Type B pancreatic cell (in vitro differentiated cells): ENCODE data around the gene AHRR. TPM values are rescaled to one million over a fixed set of nuclear protein-coding genes. Genes with fewer than 3 reads are reported as not detected.

Experiments
- DNase-seq: peaks from one replicate; pipeline ENCODE4 v3.0.0; 2021; ENCODE audit warnings: mixed read lengths; ENCODE audit not compliant: unreplicated experiment; ENCODE audit errors: extremely low spot score
- H3K27ac Mint-ChIP-seq: 2 replicates; pipeline ENCODE4 v1.8.0; 2021; ENCODE audit warnings: mild to moderate bottlenecking, mixed read lengths
- H3K27me3 Mint-ChIP-seq: 2 replicates; pipeline ENCODE4 v1.8.0; 2021; ENCODE audit warnings: mixed read lengths
- H3K36me3 Mint-ChIP-seq: 2 replicates; pipeline ENCODE4 v1.8.0; 2021; ENCODE audit warnings: mixed read lengths
- H3K4me1 Mint-ChIP-seq: one replicate; pipeline ENCODE4 v1.8.0; 2021; ENCODE audit warnings: mixed read lengths; ENCODE audit not compliant: unreplicated experiment
- H3K4me3 Mint-ChIP-seq: 2 replicates; pipeline ENCODE4 v1.8.0; 2021; ENCODE audit warnings: mild to moderate bottlenecking, mixed read lengths
- H3K9me3 Mint-ChIP-seq: 2 replicates; pipeline ENCODE4 v1.8.0; 2021; ENCODE audit warnings: mixed read lengths
- total RNA-seq: library from RNA; stranded (reverse); gene quantifications from 2 replicates; pipeline ENCODE4 v1.2.1, GENCODE V29; 2021; ENCODE audit warnings: low replicate concordance
- TF ChIP-seq, protein P1 (sequence below): fragments of 200-600 bp; sonication (generic); conservative IDR thresholded peaks from 2 replicates; pipeline ENCODE4 v1.5.0; 2021; ENCODE audit warnings: antibody characterized with exemption, mild to moderate bottlenecking

Gene AHRR
- total RNA-seq, 1 donor from 2014 or later, result 13.4 TPM

GRCh38 chr5:440401-441201, 119.1 kb downstream of the AHRR start:
- no peak for DNase-seq

DNA sequence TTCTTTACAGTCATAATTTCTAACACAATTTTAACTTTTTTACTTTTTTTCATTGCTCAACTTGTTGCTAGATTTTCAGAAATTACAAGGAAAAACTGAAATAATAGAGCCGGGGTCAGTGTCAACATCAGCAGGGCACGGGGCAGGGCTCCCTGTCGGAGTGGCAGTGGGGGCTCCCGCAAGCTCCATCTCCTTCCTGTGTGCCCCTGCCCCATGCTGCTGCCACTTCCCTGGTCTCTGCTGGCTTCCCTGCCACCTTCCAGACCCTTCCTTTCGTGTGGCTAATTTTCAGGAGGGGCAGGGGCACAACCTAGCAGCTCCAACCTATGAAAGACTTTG, 120.5 kb downstream of the AHRR start:
- TF ChIP-seq, protein P1, sequence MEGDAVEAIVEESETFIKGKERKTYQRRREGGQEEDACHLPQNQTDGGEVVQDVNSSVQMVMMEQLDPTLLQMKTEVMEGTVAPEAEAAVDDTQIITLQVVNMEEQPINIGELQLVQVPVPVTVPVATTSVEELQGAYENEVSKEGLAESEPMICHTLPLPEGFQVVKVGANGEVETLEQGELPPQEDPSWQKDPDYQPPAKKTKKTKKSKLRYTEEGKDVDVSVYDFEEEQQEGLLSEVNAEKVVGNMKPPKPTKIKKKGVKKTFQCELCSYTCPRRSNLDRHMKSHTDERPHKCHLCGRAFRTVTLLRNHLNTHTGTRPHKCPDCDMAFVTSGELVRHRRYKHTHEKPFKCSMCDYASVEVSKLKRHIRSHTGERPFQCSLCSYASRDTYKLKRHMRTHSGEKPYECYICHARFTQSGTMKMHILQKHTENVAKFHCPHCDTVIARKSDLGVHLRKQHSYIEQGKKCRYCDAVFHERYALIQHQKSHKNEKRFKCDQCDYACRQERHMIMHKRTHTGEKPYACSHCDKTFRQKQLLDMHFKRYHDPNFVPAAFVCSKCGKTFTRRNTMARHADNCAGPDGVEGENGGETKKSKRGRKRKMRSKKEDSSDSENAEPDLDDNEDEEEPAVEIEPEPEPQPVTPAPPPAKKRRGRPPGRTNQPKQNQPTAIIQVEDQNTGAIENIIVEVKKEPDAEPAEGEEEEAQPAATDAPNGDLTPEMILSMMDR, result no peak
- Mint-ChIP-seq H3K36me3 (peaks cover 4% of the 10 kb centered on the region), H3K9me3 (no peaks in the 10 kb centered on the region), H3K4me3 (peak overlapping the region; percentile 98), H3K27ac (peak overlapping the region; percentile 93), H3K27me3 (no peaks in the 10 kb centered on the region), H3K4me1 (peaks cover 15% of the 10 kb centered on the region)
- no peak for DNase-seq

More at GRCh38 chr5:440401-441201, 119.1 kb downstream of the AHRR start:
- peaks cover 4% of the 10 kb centered on the region for H3K36me3 Mint-ChIP-seq
- TF ChIP-seq, protein P1, result no peak
- H3K4me1 Mint-ChIP-seq, result peaks cover 10% of the 10 kb centered on the region
- H3K9me3 Mint-ChIP-seq, result no peaks in the 10 kb centered on the region
- H3K27ac Mint-ChIP-seq, result no peak overlapping the region
- H3K27me3 Mint-ChIP-seq, result no peaks in the 10 kb centered on the region
- no peak overlapping the region for H3K4me3 Mint-ChIP-seq

DNA sequence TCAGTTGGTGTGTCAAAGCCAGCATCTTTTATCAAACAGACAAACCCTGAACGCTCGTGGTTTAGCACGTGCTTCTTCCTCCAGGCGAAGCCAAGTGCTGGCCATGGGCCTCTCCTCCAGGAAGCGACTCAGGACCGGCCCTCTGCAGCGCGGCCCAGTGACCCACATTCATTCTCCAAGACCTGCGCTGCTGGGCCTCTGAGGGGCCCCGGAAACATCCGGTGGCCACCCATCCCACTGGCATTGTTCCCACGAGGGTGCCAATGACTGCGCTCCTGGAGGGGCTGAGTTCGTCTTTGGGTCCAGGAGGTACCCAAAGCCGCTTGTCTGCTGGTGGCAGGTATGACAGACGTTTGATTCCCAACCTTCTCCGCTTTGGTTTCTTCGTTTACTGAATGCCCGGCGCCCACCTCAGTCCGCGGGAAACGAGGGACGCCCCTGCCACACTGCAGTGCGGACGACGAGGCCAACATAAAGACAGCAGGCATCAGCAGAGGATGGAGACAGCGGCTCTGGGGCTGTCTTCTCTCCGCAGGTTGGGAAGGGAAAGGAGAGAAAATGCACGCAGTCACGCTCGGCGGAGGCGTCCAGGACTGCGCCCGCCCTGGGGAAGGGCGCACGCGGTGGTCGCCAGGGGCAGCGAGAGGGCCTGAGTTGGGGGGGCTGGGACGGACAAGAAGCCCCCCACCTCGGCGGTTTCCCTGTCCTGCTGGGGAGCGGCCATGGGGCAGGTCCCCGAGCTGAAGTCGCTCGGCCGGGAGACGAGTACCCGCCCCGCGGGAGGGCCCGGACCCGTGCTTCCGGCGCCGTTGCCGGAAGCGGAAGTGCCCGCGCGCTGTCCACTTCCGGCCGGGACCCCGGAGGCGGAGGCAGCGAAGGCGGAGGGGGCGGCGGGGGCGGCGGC, 121.1 kb downstream of the AHRR start, which contains the start of gene EXOC3:
TSS of gene EXOC3 (plus strand) at position 842 of the 904 bp plus-strand sequence. CDS start 3,030 bp downstream, outside the sequence.
- Mint-ChIP-seq H3K4me1 (peaks cover 15% of the 10 kb centered on the region), H3K27me3 (no peaks in the 10 kb centered on the region), H3K36me3 (peaks cover 4% of the 10 kb centered on the region), H3K4me3 (peak within 1 kb of the TSS; percentile 98), H3K9me3 (no peaks in the 10 kb centered on the region), H3K27ac (peak within 1 kb of the TSS; percentile 93)
- DNase-seq, result no peak
- TF ChIP-seq, protein P1, result no peak

DNA sequence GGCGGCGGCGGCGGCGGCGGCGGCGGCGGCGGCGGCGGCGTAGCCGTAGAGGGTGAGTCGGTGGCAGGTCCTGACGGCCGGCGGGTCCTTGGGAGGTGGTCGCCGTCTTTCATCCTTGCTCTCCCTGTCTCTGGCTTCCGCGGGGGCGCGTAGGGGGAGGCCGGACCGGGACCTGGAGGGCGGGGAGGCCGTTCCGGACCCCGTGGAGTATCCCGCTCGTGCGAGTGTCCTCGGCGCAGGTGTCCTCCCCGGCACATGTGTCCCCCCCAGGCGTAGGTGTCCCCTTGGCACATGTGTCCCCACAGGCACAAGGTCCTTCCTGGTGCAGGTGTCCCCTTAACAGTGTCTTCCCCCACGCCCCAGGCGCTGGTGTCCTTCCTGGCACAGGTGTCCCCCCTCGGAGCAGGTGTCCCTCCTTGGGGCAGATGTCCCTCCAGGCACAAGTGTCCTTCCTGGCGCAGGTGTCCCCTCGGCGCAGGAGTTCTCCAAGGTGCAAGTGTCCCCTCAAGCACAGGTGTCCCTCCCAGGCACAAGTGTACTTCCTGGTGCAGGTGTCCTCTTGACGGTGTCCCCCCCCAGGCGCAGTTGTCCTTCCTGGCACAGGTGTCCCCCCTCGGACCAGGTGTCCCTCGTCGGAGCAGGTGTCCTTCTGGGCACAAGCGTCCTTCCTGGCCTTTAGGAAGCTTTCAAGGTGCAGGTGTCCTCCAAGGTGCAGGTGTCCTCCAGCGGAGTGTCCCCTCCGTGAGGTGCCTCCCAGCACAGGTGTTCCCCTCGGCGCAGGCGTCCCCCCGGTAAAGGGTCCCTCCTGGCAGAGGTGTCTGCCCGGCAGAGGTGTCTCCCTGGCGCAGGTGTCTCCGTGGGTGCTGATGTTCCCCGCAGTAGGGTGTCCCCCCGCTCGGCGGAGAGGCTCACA, 122.0 kb downstream of the AHRR start:
- no peak for DNase-seq
- Mint-ChIP-seq H3K4me1 (peaks cover 15% of the 10 kb centered on the region), H3K27ac (no peak overlapping the region), H3K4me3 (peak overlapping the region; percentile 98), H3K36me3 (peaks cover 6% of the 10 kb centered on the region), H3K9me3 (no peaks in the 10 kb centered on the region), H3K27me3 (no peaks in the 10 kb centered on the region)
- TF ChIP-seq, protein P1, result no peak

GRCh38 chr5:444226-444625, 122.7 kb downstream of the AHRR start:
- H3K9me3 Mint-ChIP-seq, result no peaks in the 10 kb centered on the region
- DNase-seq, result no peak
- H3K36me3 Mint-ChIP-seq, result peaks cover 11% of the 10 kb centered on the region
- H3K27me3 Mint-ChIP-seq, result no peaks in the 10 kb centered on the region
- peaks cover 15% of the 10 kb centered on the region for H3K4me1 Mint-ChIP-seq
- H3K4me3 Mint-ChIP-seq, result peak overlapping the region; percentile 98
- TF ChIP-seq, protein P1, result no peak
- no peak overlapping the region for H3K27ac Mint-ChIP-seq
